IPS-NIHi7 (cell line): ENCODE measurements around the gene COPE.
"Not testable (repeated sequence)": the region's sequence is repeated elsewhere in the genome, so short reads cannot be mapped to it uniquely, and the experiment has no call there.

Experiments
- DNase-seq: peaks from one replicate; pipeline ENCODE4 v3.0.0; 2012; ENCODE audit warnings: mixed read lengths; ENCODE audit errors: extremely low spot score

Gene COPE

GRCh38 chr19:18919086-18919899 lies at the start of gene COPE, which contains the start of gene DDX49:
TSS of gene COPE (minus strand) at chr19:18919387. CDS start at chr19:18919348, 39 bp downstream.
TSS of gene DDX49 (plus strand) at chr19:18919715. CDS start at chr19:18919742, 27 bp downstream.
- peak; percentile 100 for DNase-seq

GRCh38 chr19:18967358-18968146 lies 48.4 kb upstream of the COPE start:
- DNase-seq = no peak

- no peak for DNase-seq
Measured at GRCh38 chr19:18966307-18966706, 47.1 kb upstream of the COPE start.

GRCh38 chr19:18964121-18964520 lies 44.9 kb upstream of the COPE start:
- DNase-seq = no peak

- DNase-seq = peak; percentile 98
Measured at GRCh38 chr19:18961767-18962620, 42.8 kb upstream of the COPE start.

- no peak for DNase-seq
Measured at GRCh38 chr19:18960370-18960769, 41.2 kb upstream of the COPE start.

GRCh38 chr19:18955042-18955441 lies 35.9 kb upstream of the COPE start:
- no peak for DNase-seq

- no peak for DNase-seq
Measured at GRCh38 chr19:18954094-18954493, 34.9 kb upstream of the COPE start.

GRCh38 chr19:18952364-18953003 lies 33.3 kb upstream of the COPE start:
- DNase-seq = not testable (repeated sequence)

GRCh38 chr19:18951721-18952281 lies 32.6 kb upstream of the COPE start:
- no peak for DNase-seq

- no peak for DNase-seq
Measured at GRCh38 chr19:18949858-18950257, 30.7 kb upstream of the COPE start.

- DNase-seq = no peak
Measured at GRCh38 chr19:18948976-18949356, 29.8 kb upstream of the COPE start.

- no peak for DNase-seq
Measured at GRCh38 chr19:18948075-18948975, 29.1 kb upstream of the COPE start.

GRCh38 chr19:18946918-18947317 lies 27.7 kb upstream of the COPE start:
- DNase-seq = no peak

- DNase-seq = no peak
Measured at GRCh38 chr19:18946335-18946734, 27.1 kb upstream of the COPE start.

- DNase-seq = no peak
Measured at GRCh38 chr19:18945297-18945696, 26.1 kb upstream of the COPE start.

- DNase-seq = no peak
Measured at GRCh38 chr19:18943465-18943864, 24.3 kb upstream of the COPE start.

- DNase-seq = no peak
Measured at GRCh38 chr19:18942692-18943091, 23.5 kb upstream of the COPE start.

GRCh38 chr19:18941628-18942354 lies 22.6 kb upstream of the COPE start:
- no peak for DNase-seq
